ENCODE data around the gene LYSMD2. TPM values are rescaled to one million over a fixed set of nuclear protein-coding genes. Genes with fewer than 3 reads are reported as not detected.

Gene LYSMD2
- total RNA-seq, 2 experiments from 2014 or later, result 18.5 to 19.0 TPM

- Mint-ChIP-seq H3K27me3 (no peaks in the 10 kb centered on the region), H3K9me3 (no peaks in the 10 kb centered on the region), H3K36me3 (ENCODE audit: low read depth) (peaks cover 22% of the 10 kb centered on the region), H3K27ac (no peak overlapping the region), H3K4me3 (no peak overlapping the region), H3K4me1 (ENCODE audit: low read depth) (peaks cover 6% of the 10 kb centered on the region)
- ATAC-seq (no peak), DNase-seq (no peak)
- no peak for TF ChIP-seq CTCF (IDR thresholded peaks at IDR 0.05)
- intact Hi-C loops (cut with micrococcal nuclease), result loop anchor here (5.0 kb wide), 1 partner anchor 52 kb away; no protein-coding TSS in a partner anchor
- ChIA-PET POLR2A (no interaction called here), CTCF (interaction anchor here (0.6 to 1.3 kb wide), 3 partner anchors 78 to 289 kb away, joined by 3 to 5 read pairs (median 5); no protein-coding TSS in a partner anchor)
Observed at GRCh38 chr15:51780636-51781035, 43.2 kb upstream of the LYSMD2 start.

GRCh38 chr15:51776952-51777569, 39.6 kb upstream of the LYSMD2 start:
- no peak overlapping the region for H3K4me3 Mint-ChIP-seq
- no peak overlapping the region for H3K27ac Mint-ChIP-seq
- peaks cover 6% of the 10 kb centered on the region for H3K4me1 Mint-ChIP-seq (ENCODE audit: low read depth)
- H3K36me3 Mint-ChIP-seq (ENCODE audit: low read depth), result peaks cover 6% of the 10 kb centered on the region
- H3K27me3 Mint-ChIP-seq, result no peaks in the 10 kb centered on the region
- DNase-seq (peak; percentile 77), ATAC-seq (peak; percentile 77)
- CTCF ChIA-PET, result interaction anchor here (0.6 to 5.0 kb wide), 58 partner anchors 9 to 613 kb away, joined by 3 to 168 read pairs (median 6); partner anchors contain the start of genes DMXL2, LYSMD2, SCG3 and TMOD2
- POLR2A ChIA-PET, result interaction anchor here (0.6 to 1.6 kb wide), 6 partner anchors 10 to 127 kb away, joined by 3 to 7 read pairs (median 3); partner anchors contain the start of gene LYSMD2
- no peaks in the 10 kb centered on the region for H3K9me3 Mint-ChIP-seq
- peak; percentile 64 for TF ChIP-seq CTCF (IDR thresholded peaks at IDR 0.05)
- intact Hi-C loops (cut with micrococcal nuclease), result loop anchor here (1.0 to 2.0 kb wide), 2 partner anchors 40 to 127 kb away; partner anchors contain the start of gene LYSMD2

- H3K4me1 Mint-ChIP-seq (ENCODE audit: low read depth), result peaks cover 6% of the 10 kb centered on the region
- DNase-seq (peak; percentile 62), ATAC-seq (peak; percentile 81)
- H3K27me3 Mint-ChIP-seq, result no peaks in the 10 kb centered on the region
- H3K4me3 Mint-ChIP-seq, result no peak overlapping the region
- H3K27ac Mint-ChIP-seq, result no peak overlapping the region
- TF ChIP-seq CTCF (IDR thresholded peaks at IDR 0.05), result peak; percentile 82
- intact Hi-C loops (cut with micrococcal nuclease), result loop anchor here (1.0 to 2.0 kb wide), 2 partner anchors 39 to 126 kb away; partner anchors contain the start of gene LYSMD2
- no peaks in the 10 kb centered on the region for H3K9me3 Mint-ChIP-seq
- CTCF ChIA-PET, result interaction anchor here (0.6 to 5.0 kb wide), 67 partner anchors 9 to 613 kb away, joined by 3 to 168 read pairs (median 5); partner anchors contain the start of genes DMXL2, LYSMD2, SCG3 and TMOD2
- POLR2A ChIA-PET, result interaction anchor here (0.7 to 1.6 kb wide), 5 partner anchors 9 to 126 kb away, joined by 3 to 7 read pairs (median 3); partner anchors contain the start of gene LYSMD2
- no peaks in the 10 kb centered on the region for H3K36me3 Mint-ChIP-seq (ENCODE audit: low read depth)
Observed at GRCh38 chr15:51775967-51776816, 38.7 kb upstream of the LYSMD2 start.

- DNase-seq (no peak), ATAC-seq (no peak)
- H3K27me3 Mint-ChIP-seq, result no peaks in the 10 kb centered on the region
- H3K36me3 Mint-ChIP-seq (ENCODE audit: low read depth), result peaks cover 4% of the 10 kb centered on the region
- TF ChIP-seq CTCF (IDR thresholded peaks at IDR 0.05), result no peak
- ChIA-PET POLR2A (no interaction called here), CTCF (interaction anchor here (1.0 to 5.0 kb wide), 13 partner anchors 11 to 488 kb away, joined by 3 to 168 read pairs (median 6); partner anchors contain the start of gene LYSMD2)
- no peaks in the 10 kb centered on the region for H3K9me3 Mint-ChIP-seq
- H3K4me3 Mint-ChIP-seq, result no peak overlapping the region
- no peak overlapping the region for H3K27ac Mint-ChIP-seq
- intact Hi-C loops (cut with micrococcal nuclease), result no loop called here
- H3K4me1 Mint-ChIP-seq (ENCODE audit: low read depth), result peaks cover 6% of the 10 kb centered on the region
Observed at GRCh38 chr15:51774916-51775315, 37.5 kb upstream of the LYSMD2 start.
